IPS DF 6.9 (cell line): ENCODE data around the gene EXTL1.

Experiments used
- DNase-seq: peaks from one replicate; pipeline ENCODE4 v3.0.0-alpha.2; 2013; ENCODE audit warnings: low read depth, low spot score
- H3K27ac ChIP-seq: one replicate; pipeline ENCODE4 v1.5.1; 2013; ENCODE audit warnings: low read length, control low read depth
- H3K27me3 ChIP-seq: 2 replicates; pipeline ENCODE4 v1.6.1; 2013; ENCODE audit warnings: mild to moderate bottlenecking, low read length; ENCODE audit not compliant: control insufficient read depth, insufficient read depth
- H3K36me3 ChIP-seq: 2 replicates; pipeline ENCODE4 v1.6.1; 2013; ENCODE audit warnings: low read length; ENCODE audit not compliant: control insufficient read depth, insufficient read depth
- H3K4me1 ChIP-seq: 2 replicates; pipeline ENCODE4 v1.6.1; 2013; ENCODE audit warnings: low read length; ENCODE audit not compliant: control insufficient read depth, insufficient read depth
- H3K4me3 ChIP-seq: 2 replicates; pipeline ENCODE4 v1.5.1; 2013; ENCODE audit warnings: mild to moderate bottlenecking, low read length
- H3K9me3 ChIP-seq: 2 replicates; pipeline ENCODE4 v1.6.1; 2013; ENCODE audit warnings: low read length, inconsistent platforms; ENCODE audit not compliant: control insufficient read depth, insufficient read depth
- WGBS: extraction: QIAGEN DNeasy Blood & Tissue Kit; methylation state at CpG from one replicate; pipeline ENCODE4 v1.1.7; 2013; ENCODE audit warnings: mixed read lengths, missing lambda C conversion rate; ENCODE audit not compliant: insufficient read length, insufficient coverage; 5-methylcytosine and 5-hydroxymethylcytosine counted together

Gene EXTL1

GRCh38 chr1:26034504-26035202, 13.1 kb downstream of the EXTL1 start:
- H3K27ac ChIP-seq = no peak overlapping the region

GRCh38 chr1:26035203-26035958, 13.8 kb downstream of the EXTL1 start:
- WGBS = no CpG with 5 or more reads among the region's 60 CpGs

More at GRCh38 chr1:26034504-26035202, 13.1 kb downstream of the EXTL1 start:
- H3K4me1 ChIP-seq = peaks cover 2% of the 10 kb centered on the region; the same call in 1 of the 2 replicates
- peaks cover 2% of the 10 kb centered on the region; the same call in 1 of the 2 replicates for H3K27me3 ChIP-seq
- no CpG with 5 or more reads among the region's 15 CpGs for WGBS
- H3K9me3 ChIP-seq = no peaks in the 10 kb centered on the region
- no peak for DNase-seq
- H3K4me3 ChIP-seq = peak overlapping the region; percentile 63; the same call in 1 of the 2 replicates
- H3K36me3 ChIP-seq = no peaks in the 10 kb centered on the region

GRCh38 chr1:26035959-26036755, 14.6 kb downstream of the EXTL1 start:
- no CpG with 5 or more reads among the region's 39 CpGs for WGBS
- Histone ChIP-seq H3K4me1 (peaks cover 2% of the 10 kb centered on the region; the same call in 1 of the 2 replicates), H3K27me3 (peaks cover 2% of the 10 kb centered on the region; the same call in 1 of the 2 replicates), H3K9me3 (no peaks in the 10 kb centered on the region), H3K4me3 (peak overlapping the region; percentile 63; the same call in 1 of the 2 replicates), H3K27ac (no peak overlapping the region), H3K36me3 (no peaks in the 10 kb centered on the region)
- DNase-seq = peak; percentile 50

More at GRCh38 chr1:26035203-26035958, 13.8 kb downstream of the EXTL1 start:
- peak; percentile 68 for DNase-seq
- peaks cover 2% of the 10 kb centered on the region; the same call in 1 of the 2 replicates for H3K27me3 ChIP-seq
- no peaks in the 10 kb centered on the region for H3K36me3 ChIP-seq
- H3K4me1 ChIP-seq = peaks cover 2% of the 10 kb centered on the region; the same call in 1 of the 2 replicates
- H3K9me3 ChIP-seq = no peaks in the 10 kb centered on the region
- no peak overlapping the region for H3K27ac ChIP-seq
- H3K4me3 ChIP-seq = peak overlapping the region; percentile 63; the same call in 1 of the 2 replicates

- H3K36me3 ChIP-seq = no peaks in the 10 kb centered on the region
- peaks cover 2% of the 10 kb centered on the region; the same call in 1 of the 2 replicates for H3K4me1 ChIP-seq
- H3K4me3 ChIP-seq = no peak overlapping the region
- WGBS = no CpG with 5 or more reads among the region's 11 CpGs
- no peaks in the 10 kb centered on the region for H3K9me3 ChIP-seq
- no peak overlapping the region for H3K27ac ChIP-seq
- peaks cover 2% of the 10 kb centered on the region; the same call in 1 of the 2 replicates for H3K27me3 ChIP-seq
- no peak for DNase-seq
Measured at GRCh38 chr1:26036756-26037281, 15.2 kb downstream of the EXTL1 start.

GRCh38 chr1:26037904-26038303, 16.3 kb downstream of the EXTL1 start:
- WGBS = no CpG with 5 or more reads among the region's 6 CpGs

GRCh38 chr1:26038477-26038876, 16.9 kb downstream of the EXTL1 start:
- no peak for DNase-seq
- Histone ChIP-seq H3K4me3 (no peak overlapping the region), H3K27me3 (peaks cover 4% of the 10 kb centered on the region; the same call in 1 of the 2 replicates), H3K9me3 (no peaks in the 10 kb centered on the region), H3K27ac (no peak overlapping the region), H3K4me1 (peaks cover 2% of the 10 kb centered on the region; the same call in 1 of the 2 replicates), H3K36me3 (no peaks in the 10 kb centered on the region)
- no CpG with 5 or more reads among the region's 6 CpGs for WGBS

More at GRCh38 chr1:26037904-26038303, 16.3 kb downstream of the EXTL1 start:
- Histone ChIP-seq H3K36me3 (no peaks in the 10 kb centered on the region), H3K9me3 (no peaks in the 10 kb centered on the region), H3K27ac (no peak overlapping the region), H3K4me3 (no peak overlapping the region), H3K27me3 (peaks cover 4% of the 10 kb centered on the region; the same call in 1 of the 2 replicates), H3K4me1 (peaks cover 2% of the 10 kb centered on the region; the same call in 1 of the 2 replicates)
- no peak for DNase-seq

- no peak for DNase-seq
- peaks cover 2% of the 10 kb centered on the region; the same call in 1 of the 2 replicates for H3K4me1 ChIP-seq
- no peak overlapping the region for H3K4me3 ChIP-seq
- no peaks in the 10 kb centered on the region for H3K9me3 ChIP-seq
- H3K36me3 ChIP-seq = no peaks in the 10 kb centered on the region
- no peak overlapping the region for H3K27ac ChIP-seq
- peaks cover 7% of the 10 kb centered on the region; the same call in 1 of the 2 replicates for H3K27me3 ChIP-seq
- no CpG with 5 or more reads among the region's 6 CpGs for WGBS
Measured at GRCh38 chr1:26038904-26039303, 17.3 kb downstream of the EXTL1 start.

GRCh38 chr1:26041401-26041800, 19.8 kb downstream of the EXTL1 start:
- Histone ChIP-seq H3K27me3 (peaks cover 30% of the 10 kb centered on the region), H3K36me3 (no peaks in the 10 kb centered on the region), H3K4me1 (no peaks in the 10 kb centered on the region; the same call in 1 of the 2 replicates), H3K27ac (no peak overlapping the region), H3K4me3 (no peak overlapping the region), H3K9me3 (no peaks in the 10 kb centered on the region)
- DNase-seq = no peak
- WGBS = no CpG with 5 or more reads among the region's 7 CpGs

- Histone ChIP-seq H3K9me3 (no peaks in the 10 kb centered on the region), H3K4me1 (no peaks in the 10 kb centered on the region; the same call in 1 of the 2 replicates), H3K36me3 (no peaks in the 10 kb centered on the region), H3K27me3 (peaks cover 36% of the 10 kb centered on the region), H3K4me3 (no peak overlapping the region), H3K27ac (no peak overlapping the region)
- no peak for DNase-seq
- no CpG with 5 or more reads among the region's 4 CpGs for WGBS
Measured at GRCh38 chr1:26041978-26042377, 20.4 kb downstream of the EXTL1 start.
